GM19023 (cell line): ENCODE data around the gene NHSL1.
"Not testable (repeated sequence)": the region's sequence is repeated elsewhere in the genome, so short reads cannot be mapped to it uniquely, and the experiment has no call there.

Experiments used
- ATAC-seq: cut with Tn5 transposase; IDR thresholded peaks from one replicate; pipeline ENCODE4 v1.9.1; 2021; ENCODE audit warnings: mild to moderate bottlenecking, moderate library complexity; ENCODE audit not compliant: unreplicated experiment

NHSL1 gene

DNA sequence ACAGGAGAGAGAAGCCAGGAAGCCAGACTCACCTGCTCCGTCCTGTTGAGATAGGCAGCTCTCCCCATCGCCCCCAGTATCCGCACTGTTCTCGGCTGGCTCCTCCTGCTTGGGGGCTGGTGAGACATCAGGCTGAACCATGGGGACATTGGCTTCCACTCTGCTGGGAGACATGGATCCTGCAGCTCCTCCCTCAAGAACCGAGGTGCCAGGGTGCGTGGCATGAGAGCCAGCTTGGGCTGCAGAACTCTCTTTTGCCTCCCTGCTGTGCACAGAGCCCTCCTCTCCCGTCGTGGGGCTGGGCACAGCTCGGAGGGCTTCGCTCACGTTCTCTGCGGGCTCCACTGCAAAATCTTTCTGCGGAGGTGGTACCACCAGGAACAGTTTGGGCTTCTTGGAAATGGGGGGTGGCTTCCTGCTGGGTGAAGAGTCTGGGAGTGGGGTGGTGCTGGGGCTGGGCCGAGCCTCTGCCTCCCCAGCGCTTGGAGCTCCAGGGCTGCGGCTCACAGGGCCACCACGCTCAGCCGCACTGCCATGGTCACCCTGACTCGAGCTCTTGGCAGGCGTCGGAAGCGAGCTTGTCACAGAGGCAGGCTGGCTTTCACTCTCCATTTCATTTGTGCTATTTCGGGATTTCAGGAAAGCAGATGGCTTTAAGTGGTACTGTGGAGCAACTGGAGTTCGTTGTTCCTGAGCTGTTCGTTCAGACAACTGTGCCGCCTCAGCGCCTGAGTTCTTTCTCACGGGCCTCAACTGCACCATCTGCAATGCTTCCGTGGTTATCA is 68.7 kb downstream of the NHSL1 start:
- ATAC-seq, result no peak

- no peak for ATAC-seq
Observed at GRCh38 chr6:138429761-138430160, 69.5 kb downstream of the NHSL1 start.

- ATAC-seq, result no peak
Observed at GRCh38 chr6:138428944-138429598, 70.2 kb downstream of the NHSL1 start.

- no peak for ATAC-seq
Observed at GRCh38 chr6:138427701-138428100, 71.6 kb downstream of the NHSL1 start.

DNA sequence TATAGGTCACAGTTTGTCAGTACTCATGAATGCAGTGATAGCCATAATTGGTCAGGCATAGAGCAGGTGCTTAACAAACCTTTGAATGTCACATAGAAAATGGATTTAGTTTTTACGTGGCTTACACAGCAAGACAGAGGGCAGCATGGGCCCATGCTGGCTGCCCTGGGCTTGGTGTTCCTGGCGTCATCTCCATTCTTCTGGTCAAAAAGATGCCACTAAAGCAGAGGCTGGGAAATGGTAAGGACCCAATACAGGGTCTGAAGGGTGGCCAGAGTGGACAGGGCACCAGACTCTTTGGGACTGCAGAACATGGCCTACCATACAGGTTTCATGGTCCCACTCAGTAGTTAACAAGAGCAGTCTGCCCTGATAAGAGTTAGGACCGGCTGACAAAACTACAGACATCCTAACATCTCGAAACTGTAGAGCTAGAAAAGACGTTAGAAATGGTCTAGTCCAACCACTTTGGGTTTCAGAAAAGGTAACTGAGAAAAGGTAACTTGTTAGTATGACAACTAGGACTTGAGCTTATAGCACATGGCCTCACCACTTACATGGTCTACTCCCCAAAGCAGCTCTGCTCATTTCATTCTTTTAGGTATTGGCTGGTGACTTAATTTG is 72.7 kb downstream of the NHSL1 start:
- no peak for ATAC-seq

- not testable (repeated sequence) for ATAC-seq
Observed at GRCh38 chr6:138425256-138425655, 74.0 kb downstream of the NHSL1 start.

- ATAC-seq, result no peak
Observed at GRCh38 chr6:138424004-138424904, 75.0 kb downstream of the NHSL1 start.

- ATAC-seq, result no peak
Observed at GRCh38 chr6:138422861-138423260, 76.4 kb downstream of the NHSL1 start.

- no peak for ATAC-seq
Observed at GRCh38 chr6:138421608-138422007, 77.7 kb downstream of the NHSL1 start.

DNA sequence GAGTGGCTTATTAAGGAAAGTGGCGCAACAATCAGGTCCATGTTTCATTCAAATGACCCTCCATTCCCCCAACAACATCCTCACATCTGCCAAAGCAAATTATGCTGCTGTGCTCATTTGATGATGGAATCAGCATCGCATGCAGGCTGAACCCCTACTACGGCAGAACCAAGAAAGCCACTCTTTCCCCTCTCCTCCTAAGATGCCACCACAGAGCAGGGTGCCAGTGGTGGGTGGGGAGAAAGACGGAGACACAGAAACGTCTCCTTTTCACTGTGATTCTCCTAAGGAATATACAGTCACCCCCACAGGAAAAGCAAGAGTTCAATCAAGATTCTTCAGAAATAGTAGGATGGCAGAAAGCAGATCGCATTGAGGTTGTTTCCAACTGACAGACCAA is 78.2 kb downstream of the NHSL1 start:
- no peak for ATAC-seq

- ATAC-seq, result no peak
Observed at GRCh38 chr6:138420356-138420755, 78.9 kb downstream of the NHSL1 start.

GRCh38 chr6:138419766-138420165 is 79.5 kb downstream of the NHSL1 start:
- ATAC-seq, result no peak

- ATAC-seq, result no peak
Observed at GRCh38 chr6:138418118-138418742, 81.1 kb downstream of the NHSL1 start.

DNA sequence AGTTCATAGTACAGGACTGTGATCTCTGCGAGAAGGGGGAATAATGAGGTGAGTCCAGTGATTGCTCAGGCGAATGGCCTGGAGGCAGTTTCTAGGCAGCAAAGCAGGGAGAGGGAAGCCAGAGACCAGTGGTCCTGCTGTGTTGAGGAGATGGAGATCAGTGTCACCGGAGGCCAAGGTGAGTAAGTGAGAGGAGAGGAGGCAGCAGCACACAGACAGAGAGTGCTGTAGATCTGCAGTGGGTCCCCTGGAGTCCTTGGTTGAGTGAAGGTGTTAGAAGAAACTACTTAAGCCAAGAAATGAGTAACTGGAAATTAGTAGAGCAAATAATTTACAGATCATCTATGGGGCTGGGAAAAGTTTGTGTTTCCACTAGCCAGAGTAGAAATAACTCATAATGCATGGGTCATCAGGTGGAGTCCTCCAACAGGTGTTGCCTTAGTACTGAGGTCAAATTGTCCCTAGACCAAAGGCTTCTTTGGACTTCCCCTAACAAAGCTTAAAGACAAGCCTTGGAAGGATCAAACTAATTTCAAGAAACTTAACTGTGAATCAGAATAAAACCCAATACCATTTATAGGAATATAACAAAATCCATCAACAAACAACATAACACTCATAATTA is 81.7 kb downstream of the NHSL1 start:
- no peak for ATAC-seq

DNA sequence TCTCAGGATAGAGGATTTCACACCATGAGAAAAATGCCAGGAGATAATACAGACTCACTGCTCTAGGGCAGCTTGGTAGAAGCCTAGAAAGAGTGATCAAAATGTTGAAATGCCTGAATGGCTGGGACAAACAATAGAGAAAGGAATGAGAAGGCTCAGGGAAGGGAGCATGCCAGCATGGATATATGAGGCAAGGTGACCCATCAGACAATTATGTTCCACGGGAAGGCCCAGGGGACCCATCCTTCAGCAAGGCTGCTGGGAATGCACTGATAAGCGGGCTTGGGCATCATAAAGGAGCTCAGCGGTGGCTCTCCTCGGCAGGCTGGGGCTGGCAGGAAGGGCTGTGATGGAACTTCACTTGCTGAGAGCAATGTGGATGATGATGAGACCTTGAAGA is 83.1 kb downstream of the NHSL1 start:
- no peak for ATAC-seq

- ATAC-seq, result no peak
Observed at GRCh38 chr6:138415125-138415524, 84.2 kb downstream of the NHSL1 start.

GRCh38 chr6:138410972-138411880 is 88.1 kb downstream of the NHSL1 start:
- no peak for ATAC-seq

GRCh38 chr6:138410048-138410735 is 89.1 kb downstream of the NHSL1 start:
- no peak for ATAC-seq

DNA sequence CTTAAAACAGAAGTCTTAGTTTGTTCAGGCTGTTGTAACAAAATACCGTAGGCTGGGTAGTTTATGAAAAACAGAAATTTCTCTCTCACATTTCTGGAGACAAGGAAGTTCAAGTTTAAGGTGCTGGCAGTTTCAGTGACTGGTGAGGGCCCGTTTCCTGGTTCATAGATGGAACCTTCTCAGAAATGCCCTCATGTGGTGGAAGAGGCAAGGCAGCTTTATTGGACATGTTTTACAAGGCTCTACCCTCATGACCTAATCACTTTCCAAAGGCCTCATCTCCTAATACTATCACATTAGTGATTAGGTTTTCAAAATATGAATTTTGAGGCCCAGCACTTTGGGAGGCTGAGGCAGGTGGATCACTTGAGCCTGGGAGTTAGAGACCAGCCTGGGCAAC is 92.9 kb downstream of the NHSL1 start:
- ATAC-seq, result no peak
